Glomerular endothelial cell (primary cell): ENCODE measurements around the gene RNASE8. TPM values are rescaled to one million over a fixed set of nuclear protein-coding genes. Genes with fewer than 3 reads are reported as not detected.

Source experiments
- DNase-seq: peaks from one replicate; pipeline ENCODE4 v3.0.0-alpha.2; 2011; ENCODE audit warnings: low read depth, low spot score; ENCODE audit errors: extremely low read depth
- total RNA-seq: library from RNA; depleted of rRNA; stranded (reverse); fragments of >200 nt; gene quantifications from 2 replicates; pipeline ENCODE4 v1.2.3, GENCODE V29; 2015

Gene RNASE8
- total RNA-seq, 1 donor from 2014 or later, result not detected

DNA sequence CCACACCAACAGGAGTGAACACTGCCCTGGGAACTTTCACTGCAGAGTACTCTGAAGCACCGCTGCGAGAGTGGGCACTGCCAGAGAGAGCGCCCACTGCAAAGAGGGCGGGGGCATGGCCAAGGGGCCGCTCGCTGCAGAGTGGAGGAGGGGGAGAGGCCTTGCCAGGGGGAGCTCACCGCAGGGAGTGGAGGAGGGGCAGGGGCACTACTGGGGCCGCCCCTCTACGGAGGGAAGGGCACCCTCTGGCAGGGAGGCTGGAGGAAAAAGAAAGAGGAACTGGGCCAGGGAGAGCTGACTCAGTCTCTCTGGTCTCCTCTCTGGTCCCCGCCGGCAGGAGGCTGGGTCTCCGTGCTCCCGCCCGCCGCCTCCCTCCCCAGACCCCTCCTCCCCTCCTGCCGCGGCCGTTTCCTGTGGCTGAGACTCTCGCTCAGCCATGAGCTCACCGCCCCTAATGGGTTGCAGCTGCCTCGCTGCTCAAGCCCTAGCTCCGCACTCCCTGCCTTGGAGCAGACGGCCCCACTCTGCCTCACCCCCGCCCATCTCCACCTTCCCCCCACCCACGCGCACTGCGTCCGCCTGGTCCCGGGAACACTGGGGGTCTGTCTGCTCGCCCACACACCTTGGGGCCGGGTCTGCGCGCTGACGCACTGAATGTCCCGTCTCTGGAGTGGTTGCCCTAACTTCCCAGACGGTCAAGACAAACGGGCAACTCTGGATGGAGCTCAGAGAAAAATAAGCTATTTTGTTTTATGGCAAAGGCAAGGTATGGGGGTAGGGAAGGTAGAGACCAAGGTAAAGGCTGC lies 13.8 kb downstream of the RNASE8 start:
- no peak for DNase-seq

DNA sequence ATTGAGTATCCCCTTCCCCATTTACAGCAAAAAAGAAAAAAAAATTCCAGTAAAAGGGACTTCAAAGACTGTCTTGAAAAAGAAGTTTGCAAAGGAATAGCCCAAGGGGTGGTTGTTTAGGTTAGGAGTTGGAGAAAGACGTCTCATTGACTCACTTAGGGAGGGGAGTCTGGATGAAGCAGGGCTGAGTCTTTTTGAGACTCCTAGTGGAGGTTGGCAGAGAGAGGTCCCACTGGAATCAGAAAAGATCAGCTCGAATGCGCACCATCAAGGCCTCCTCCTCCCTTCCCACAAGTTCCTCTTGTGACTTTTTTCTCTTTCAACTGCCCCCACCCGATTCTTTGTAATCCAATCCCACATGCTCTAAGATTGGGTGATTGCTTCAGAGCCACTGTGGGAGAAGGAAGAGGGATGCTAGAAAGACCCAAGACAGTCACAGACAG lies 14.4 kb downstream of the RNASE8 start:
- DNase-seq, result no peak

GRCh38 chr14:21072781-21073339 lies 15.2 kb downstream of the RNASE8 start:
- DNase-seq, result no peak

DNA sequence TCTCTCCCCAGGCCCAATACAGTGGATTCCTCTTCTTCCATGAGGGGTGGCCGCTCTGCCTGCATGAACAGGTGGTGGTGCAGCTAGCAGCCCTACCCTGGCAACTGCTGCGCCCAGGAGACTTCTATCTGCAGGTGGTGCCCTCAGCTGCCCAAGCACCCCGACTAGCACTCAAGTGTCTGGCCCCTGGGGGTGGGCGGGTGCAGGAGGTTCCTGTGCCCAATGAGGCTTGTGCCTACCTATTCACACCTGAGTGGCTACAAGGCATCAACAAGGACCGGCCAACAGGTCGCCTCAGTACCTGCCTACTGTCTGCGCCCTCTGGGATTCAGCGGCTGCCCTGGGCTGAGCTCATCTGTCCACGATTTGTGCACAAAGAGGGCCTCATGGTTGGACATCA lies 16.3 kb downstream of the RNASE8 start:
- no peak for DNase-seq

DNA sequence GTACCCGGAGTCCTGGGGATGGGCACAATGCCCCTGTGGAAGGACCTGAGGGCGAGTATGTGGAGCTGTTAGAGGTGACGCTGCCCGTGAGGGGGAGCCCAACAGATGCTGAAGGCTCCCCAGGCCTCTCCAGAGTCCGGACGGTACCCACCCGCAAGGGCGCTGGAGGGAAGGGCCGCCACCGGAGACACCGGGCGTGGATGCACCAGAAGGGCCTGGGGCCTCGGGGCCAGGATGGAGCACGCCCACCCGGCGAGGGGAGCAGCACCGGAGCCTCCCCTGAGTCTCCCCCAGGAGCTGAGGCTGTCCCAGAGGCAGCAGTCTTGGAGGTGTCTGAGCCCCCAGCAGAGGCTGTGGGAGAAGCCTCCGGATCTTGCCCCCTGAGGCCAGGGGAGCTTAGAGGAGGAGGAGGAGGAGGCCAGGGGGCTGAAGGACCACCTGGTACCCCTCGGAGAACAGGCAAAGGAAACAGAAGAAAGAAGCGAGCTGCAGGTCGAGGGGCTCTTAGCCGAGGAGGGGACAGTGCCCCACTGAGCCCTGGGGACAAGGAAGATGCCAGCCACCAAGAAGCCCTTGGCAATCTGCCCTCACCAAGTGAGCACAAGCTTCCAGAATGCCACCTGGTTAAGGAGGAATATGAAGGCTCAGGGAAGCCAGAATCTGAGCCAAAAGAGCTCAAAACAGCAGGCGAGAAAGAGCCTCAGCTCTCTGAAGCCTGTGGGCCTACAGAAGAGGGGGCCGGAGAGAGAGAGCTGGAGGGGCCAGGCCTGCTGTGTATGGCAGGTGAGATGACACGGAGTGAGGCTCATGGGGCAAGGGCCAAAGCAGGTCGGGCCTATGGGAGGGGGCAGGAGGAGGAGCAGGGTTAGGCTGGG lies 17.0 kb downstream of the RNASE8 start:
- no peak for DNase-seq

DNA sequence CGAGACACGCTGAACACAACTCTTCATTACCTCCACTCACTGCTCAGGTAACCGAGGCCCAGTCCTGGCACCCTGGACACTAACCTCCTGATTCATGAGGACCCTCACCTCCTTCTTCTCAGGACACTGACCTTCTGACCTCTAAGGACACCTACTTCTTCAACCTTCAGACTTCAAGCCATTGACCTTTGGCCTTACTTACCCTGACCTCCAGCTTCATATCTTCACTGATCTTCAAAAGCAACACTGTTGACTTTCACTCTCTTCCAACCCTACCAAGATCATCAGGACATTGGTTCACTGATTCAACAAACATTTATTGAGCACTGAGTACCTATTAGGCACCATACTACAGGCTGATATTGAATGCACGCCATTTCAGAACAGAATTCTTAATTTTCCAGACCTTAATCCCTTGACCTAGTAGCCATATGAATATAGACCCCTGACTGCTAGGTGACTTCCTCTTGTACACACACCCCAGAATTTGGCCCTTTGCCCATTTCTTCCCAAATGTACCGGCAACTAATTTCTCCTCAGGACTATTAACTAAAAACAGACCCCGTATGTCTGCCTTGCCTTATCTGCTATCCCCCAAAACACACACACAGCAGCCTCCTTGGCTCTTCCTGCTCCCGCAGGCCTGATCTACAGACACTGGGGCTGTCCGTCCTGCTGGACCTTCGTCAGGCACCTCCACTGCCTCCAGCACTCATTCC lies 18.3 kb downstream of the RNASE8 start:
- no peak for DNase-seq

DNA sequence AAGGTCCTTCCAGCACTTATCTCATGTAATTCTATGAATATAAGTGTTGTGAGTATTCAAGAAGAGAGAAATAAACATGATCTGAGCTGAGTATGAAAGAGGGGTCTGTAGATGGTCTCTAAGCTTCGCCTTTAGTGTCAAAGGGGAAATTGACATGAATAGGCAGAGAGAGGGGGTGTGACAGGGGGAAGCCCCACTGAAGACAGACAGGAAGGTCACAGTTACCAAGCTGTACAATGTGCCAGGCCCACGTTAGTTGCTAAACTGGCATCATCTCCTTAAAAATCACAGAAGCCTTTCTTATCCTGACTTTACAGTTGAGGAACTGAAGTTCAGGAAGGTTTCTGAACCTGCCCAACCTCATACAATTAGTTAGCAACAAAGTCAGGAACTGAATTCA lies 20.1 kb downstream of the RNASE8 start:
- no peak for DNase-seq

DNA sequence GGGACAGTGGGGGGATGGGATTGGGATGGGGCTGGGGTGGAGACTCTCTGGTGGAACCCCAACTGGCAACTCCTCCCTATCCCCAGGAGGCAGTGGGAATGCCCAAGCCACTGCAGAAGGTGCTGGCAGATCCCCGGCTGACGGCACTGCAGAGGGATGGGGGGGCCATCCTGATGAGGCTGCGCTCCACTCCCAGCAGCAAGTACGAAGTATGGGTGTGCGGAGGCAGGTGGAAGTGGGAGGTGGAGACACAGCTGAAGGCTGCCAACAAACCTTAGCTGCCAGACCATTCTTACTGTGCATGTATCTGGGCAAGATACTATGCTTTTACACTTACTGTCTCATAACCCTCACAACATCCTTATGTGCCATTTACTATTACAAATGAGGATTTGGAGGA lies 20.7 kb downstream of the RNASE8 start:
- DNase-seq, result no peak

- DNase-seq, result no peak
Observed at GRCh38 chr14:21078726-21079125, 21.1 kb downstream of the RNASE8 start.

DNA sequence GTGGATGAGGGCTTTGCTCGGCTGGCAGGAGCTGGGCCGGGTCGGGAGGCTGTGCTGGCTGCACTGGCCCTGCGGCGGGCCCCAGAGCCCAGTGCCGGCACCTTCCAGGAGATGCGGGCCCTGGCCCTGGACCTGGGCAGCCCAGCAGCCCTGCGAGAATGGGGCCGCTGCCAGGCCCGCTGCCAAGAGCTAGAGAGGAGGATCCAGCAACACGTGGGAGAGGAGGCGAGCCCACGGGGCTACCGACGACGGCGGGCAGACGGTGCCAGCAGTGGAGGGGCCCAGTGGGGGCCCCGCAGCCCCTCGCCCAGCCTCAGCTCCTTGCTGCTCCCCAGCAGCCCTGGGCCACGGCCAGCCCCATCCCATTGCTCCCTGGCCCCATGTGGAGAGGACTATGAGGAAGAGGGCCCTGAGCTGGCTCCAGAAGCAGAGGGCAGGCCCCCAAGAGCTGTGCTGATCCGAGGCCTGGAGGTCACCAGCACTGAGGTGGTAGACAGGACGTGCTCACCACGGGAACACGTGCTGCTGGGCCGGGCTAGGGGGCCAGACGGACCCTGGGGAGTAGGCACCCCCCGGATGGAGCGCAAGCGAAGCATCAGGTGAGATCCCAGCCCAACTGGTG lies 24.0 kb downstream of the RNASE8 start:
- DNase-seq, result no peak

GRCh38 chr14:21083565-21084325 lies 26.1 kb downstream of the RNASE8 start:
- no peak for DNase-seq

DNA sequence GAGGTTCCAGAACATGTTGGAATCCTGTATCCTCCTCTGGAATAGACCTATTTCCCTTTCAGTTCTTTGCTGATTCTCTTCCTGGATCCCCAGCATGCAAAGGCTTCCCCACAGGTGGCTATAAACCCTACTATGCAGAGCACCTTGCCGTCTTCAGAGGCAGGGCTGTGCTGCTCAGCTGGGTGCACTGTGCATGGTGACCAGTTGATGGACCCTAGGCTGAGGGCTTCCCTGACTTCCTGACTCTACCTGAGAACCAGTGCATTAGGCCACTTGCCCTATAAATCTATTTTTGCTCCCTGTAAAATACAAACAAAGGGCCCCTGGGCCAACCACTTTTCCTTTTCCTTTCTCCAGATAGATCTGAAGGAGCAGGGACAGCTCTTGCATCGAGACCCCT lies 26.8 kb downstream of the RNASE8 start:
- no peak for DNase-seq

GRCh38 chr14:21084998-21085853 lies 27.6 kb downstream of the RNASE8 start:
- no peak for DNase-seq

DNA sequence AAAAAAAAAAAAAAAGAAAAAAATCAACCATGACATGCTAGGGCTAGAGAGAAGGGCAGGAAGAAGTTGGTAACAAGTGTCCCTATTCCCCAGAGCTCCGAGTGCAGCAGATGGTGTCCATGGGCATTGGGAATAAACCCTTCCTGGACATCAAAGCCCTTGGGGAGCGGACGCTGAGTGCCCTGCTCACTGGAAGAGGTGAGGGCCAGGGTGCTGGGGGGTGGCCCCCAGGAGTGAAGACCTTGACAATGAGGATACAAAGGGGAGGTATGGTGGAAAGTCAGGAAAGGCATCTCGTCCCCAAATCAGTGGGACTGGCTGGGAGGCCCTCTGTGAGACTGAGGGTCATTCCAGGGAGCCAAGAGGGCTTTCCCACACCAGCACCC lies 29.3 kb downstream of the RNASE8 start:
- no peak for DNase-seq

- peak; percentile 83 for DNase-seq
Observed at GRCh38 chr14:21087294-21088091, 29.9 kb downstream of the RNASE8 start.

GRCh38 chr14:21088687-21089086 lies 31.1 kb downstream of the RNASE8 start:
- no peak for DNase-seq

GRCh38 chr14:21089271-21089670 lies 31.6 kb downstream of the RNASE8 start:
- DNase-seq, result no peak

DNA sequence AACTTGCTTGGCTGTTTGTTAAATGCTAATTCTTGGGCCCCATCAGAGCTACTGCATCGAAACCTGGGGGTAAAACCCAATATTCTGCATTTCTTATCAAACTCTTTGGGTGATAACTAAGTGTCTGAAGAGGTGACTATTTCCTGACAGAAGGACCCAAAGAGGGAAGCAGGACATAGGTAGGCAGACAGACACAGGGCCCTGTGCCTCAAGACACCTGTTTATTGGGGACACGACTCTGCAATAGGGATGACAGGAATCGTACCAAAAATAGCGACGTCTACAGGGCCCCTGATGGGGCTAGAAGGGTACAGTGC lies 32.2 kb downstream of the RNASE8 start:
- DNase-seq, result no peak
